SHP77 (cell line): ENCODE data around the gene RPH3AL.
"Not testable (repeated sequence)": the region's sequence is repeated elsewhere in the genome, so short reads cannot be mapped to it uniquely, and the experiment has no call there.

Experiments
- DNase-seq, 2 experiments: peaks; one replicate each; lab custom pipeline; 2025; lab: John Stamatoyannopoulos, UW

The RPH3AL gene

GRCh38 chr17:260944-261343, 91.7 kb downstream of the RPH3AL start:
- no peak for DNase-seq

GRCh38 chr17:260031-260791, 92.4 kb downstream of the RPH3AL start:
- DNase-seq: peak in 1 of 2 experiments; percentile 7

- DNase-seq: no peak
These were observed 93.1 kb downstream of the RPH3AL start for GRCh38 chr17:259341-259976.

GRCh38 chr17:258906-259305, 93.7 kb downstream of the RPH3AL start:
- no peak for DNase-seq

- DNase-seq: no peak
These were observed 94.4 kb downstream of the RPH3AL start for GRCh38 chr17:258045-258734.

GRCh38 chr17:253091-253846, 99.3 kb downstream of the RPH3AL start:
- no peak for DNase-seq

- no peak for DNase-seq
These were observed 100.2 kb downstream of the RPH3AL start for GRCh38 chr17:252456-252855.

- no peak for DNase-seq
These were observed 101.1 kb downstream of the RPH3AL start for GRCh38 chr17:251531-251930.

- DNase-seq: no peak
These were observed 101.9 kb downstream of the RPH3AL start for GRCh38 chr17:250487-251300.

- DNase-seq: no peak
These were observed 103.2 kb downstream of the RPH3AL start for GRCh38 chr17:249236-249993.

- DNase-seq: no peak
These were observed 104.0 kb downstream of the RPH3AL start for GRCh38 chr17:248337-249235.

GRCh38 chr17:247767-248166, 104.8 kb downstream of the RPH3AL start:
- no peak for DNase-seq

GRCh38 chr17:246851-247421, 105.7 kb downstream of the RPH3AL start:
- DNase-seq: no peak

- no peak for DNase-seq
These were observed 106.4 kb downstream of the RPH3AL start for GRCh38 chr17:246226-246625.

GRCh38 chr17:245611-246010, 107.0 kb downstream of the RPH3AL start:
- no peak for DNase-seq

GRCh38 chr17:245020-245419, 107.6 kb downstream of the RPH3AL start:
- DNase-seq: no peak

GRCh38 chr17:243924-244323, 108.7 kb downstream of the RPH3AL start:
- not testable (repeated sequence) for DNase-seq

- no peak for DNase-seq
These were observed 113.7 kb downstream of the RPH3AL start for GRCh38 chr17:238964-239259.
